ENCODE data around the gene TBX1.

The TBX1 gene

GRCh38 chr22:19755145-19755710 lies 5.3 kb upstream of the TBX1 start:
- no peak overlapping the region for H3K4me2 ChIP-seq (ENCODE audit: low read length)
- H3K9me3 ChIP-seq (ENCODE audit: control insufficient read depth, insufficient read depth, low read length): no peaks in the 10 kb centered on the region
- H3K27me3 ChIP-seq (ENCODE audit: control insufficient read depth, low read length): peaks cover 74% of the 10 kb centered on the region
- H3K4me3 ChIP-seq (ENCODE audit: low read length): no peak overlapping the region
- H4K20me1 ChIP-seq (ENCODE audit: control insufficient read depth, insufficient read depth, low read depth, low read length): no peaks in the 10 kb centered on the region
- peaks cover 21% of the 10 kb centered on the region for H3K4me1 ChIP-seq (ENCODE audit: control insufficient read depth, low read length)
- peaks cover 4% of the 10 kb centered on the region; the same call in 1 of the 2 replicates for H3F3A ChIP-seq (ENCODE audit: control insufficient read depth, insufficient read depth)
- no peaks in the 10 kb centered on the region for H3K79me2 ChIP-seq (ENCODE audit: control insufficient read depth, low read length)
- H3K36me3 ChIP-seq (ENCODE audit: control insufficient read depth, low read length): no peaks in the 10 kb centered on the region
- no peak overlapping the region for H3K27ac ChIP-seq (ENCODE audit: low read depth, low read length)
- TF ChIP-seq CTCF (IDR thresholded peaks at IDR 0.05; ENCODE audit: low read depth, low read length, poor library complexity, severe bottlenecking): no peak
- no peak for TF ChIP-seq EZH2phosphoT487 (IDR thresholded peaks at IDR 0.05; ENCODE audit: borderline replicate concordance, low read length)
- H3K9me2 ChIP-seq (replicated peaks; ENCODE audit: control insufficient read depth, low read length): no peaks in the 10 kb centered on the region

- Histone ChIP-seq H4K20me1 (ENCODE audit: control insufficient read depth, insufficient read depth, low read depth, low read length) (no peaks in the 10 kb centered on the region), H3K79me2 (ENCODE audit: control insufficient read depth, low read length) (no peaks in the 10 kb centered on the region), H3K4me2 (ENCODE audit: low read length) (peak overlapping the region; percentile 67), H3K9me2 (replicated peaks; ENCODE audit: control insufficient read depth, low read length) (no peaks in the 10 kb centered on the region), H3F3A (ENCODE audit: control insufficient read depth, insufficient read depth) (peaks cover 4% of the 10 kb centered on the region; the same call in 1 of the 2 replicates), H3K36me3 (ENCODE audit: control insufficient read depth, low read length) (no peaks in the 10 kb centered on the region), H3K27ac (ENCODE audit: low read depth, low read length) (no peak overlapping the region), H3K9me3 (ENCODE audit: control insufficient read depth, insufficient read depth, low read length) (no peaks in the 10 kb centered on the region), H3K4me3 (ENCODE audit: low read length) (no peak overlapping the region; the same call in 1 of the 2 replicates), H3K4me1 (ENCODE audit: control insufficient read depth, low read length) (peaks cover 21% of the 10 kb centered on the region), H3K27me3 (ENCODE audit: control insufficient read depth, low read length) (peaks cover 74% of the 10 kb centered on the region)
- TF ChIP-seq EZH2phosphoT487 (IDR thresholded peaks at IDR 0.05; ENCODE audit: borderline replicate concordance, low read length) (no peak), CTCF (IDR thresholded peaks at IDR 0.05; ENCODE audit: low read depth, low read length, poor library complexity, severe bottlenecking) (no peak)
Observed at GRCh38 chr22:19755722-19756287, 4.8 kb upstream of the TBX1 start.

GRCh38 chr22:19756288-19757128 lies 4.1 kb upstream of the TBX1 start:
- Histone ChIP-seq H3K27me3 (ENCODE audit: control insufficient read depth, low read length) (peaks cover 76% of the 10 kb centered on the region), H3K4me1 (ENCODE audit: control insufficient read depth, low read length) (peaks cover 21% of the 10 kb centered on the region), H3K4me2 (ENCODE audit: low read length) (peak overlapping the region; percentile 67), H4K20me1 (ENCODE audit: control insufficient read depth, insufficient read depth, low read depth, low read length) (no peaks in the 10 kb centered on the region), H3K79me2 (ENCODE audit: control insufficient read depth, low read length) (no peaks in the 10 kb centered on the region), H3K27ac (ENCODE audit: low read depth, low read length) (no peak overlapping the region), H3K4me3 (ENCODE audit: low read length) (peak overlapping the region; percentile 60), H3F3A (ENCODE audit: control insufficient read depth, insufficient read depth) (peaks cover 4% of the 10 kb centered on the region; the same call in 1 of the 2 replicates), H3K9me2 (replicated peaks; ENCODE audit: control insufficient read depth, low read length) (no peaks in the 10 kb centered on the region), H3K9me3 (ENCODE audit: control insufficient read depth, insufficient read depth, low read length) (no peaks in the 10 kb centered on the region), H3K36me3 (ENCODE audit: control insufficient read depth, low read length) (no peaks in the 10 kb centered on the region)
- TF ChIP-seq CTCF (IDR thresholded peaks at IDR 0.05; ENCODE audit: low read depth, low read length, poor library complexity, severe bottlenecking): peak; percentile 79
- 0 out of 2 replicates have a peak, but pooled peaks have one; percentile 31 for TF ChIP-seq EZH2phosphoT487 (IDR thresholded peaks at IDR 0.05; ENCODE audit: borderline replicate concordance, low read length)

Data from DOHH2 (cell line).